ENCODE measurements around the gene MAD1L1.

GRCh38 chr7:1975179-1975578 lies 257.6 kb downstream of the MAD1L1 start:
- TF ChIP-seq EZH2 (IDR thresholded peaks at IDR 0.05; ENCODE audit: insufficient read depth, poor library complexity, severe bottlenecking) (no peak), EZH2phosphoT487 (IDR thresholded peaks at IDR 0.05; ENCODE audit: insufficient read depth, low read depth) (no peak)
